Measurements from ENCODE around the gene HECW1. TPM values are rescaled to one million over a fixed set of nuclear protein-coding genes. Genes with fewer than 3 reads are reported as not detected.

HECW1 gene
- total RNA-seq, 1 experiment from 2014 or later = 2.7 TPM

GRCh38 chr7:43443381-43443780 lies 330.9 kb downstream of the HECW1 start:
- no peak overlapping the region for H3K4me3 ChIP-seq
- TF ChIP-seq, protein P1, sequence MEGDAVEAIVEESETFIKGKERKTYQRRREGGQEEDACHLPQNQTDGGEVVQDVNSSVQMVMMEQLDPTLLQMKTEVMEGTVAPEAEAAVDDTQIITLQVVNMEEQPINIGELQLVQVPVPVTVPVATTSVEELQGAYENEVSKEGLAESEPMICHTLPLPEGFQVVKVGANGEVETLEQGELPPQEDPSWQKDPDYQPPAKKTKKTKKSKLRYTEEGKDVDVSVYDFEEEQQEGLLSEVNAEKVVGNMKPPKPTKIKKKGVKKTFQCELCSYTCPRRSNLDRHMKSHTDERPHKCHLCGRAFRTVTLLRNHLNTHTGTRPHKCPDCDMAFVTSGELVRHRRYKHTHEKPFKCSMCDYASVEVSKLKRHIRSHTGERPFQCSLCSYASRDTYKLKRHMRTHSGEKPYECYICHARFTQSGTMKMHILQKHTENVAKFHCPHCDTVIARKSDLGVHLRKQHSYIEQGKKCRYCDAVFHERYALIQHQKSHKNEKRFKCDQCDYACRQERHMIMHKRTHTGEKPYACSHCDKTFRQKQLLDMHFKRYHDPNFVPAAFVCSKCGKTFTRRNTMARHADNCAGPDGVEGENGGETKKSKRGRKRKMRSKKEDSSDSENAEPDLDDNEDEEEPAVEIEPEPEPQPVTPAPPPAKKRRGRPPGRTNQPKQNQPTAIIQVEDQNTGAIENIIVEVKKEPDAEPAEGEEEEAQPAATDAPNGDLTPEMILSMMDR (conservative IDR thresholded peaks at IDR 0.05) = no peak
- TF ChIP-seq EZH2 (IDR thresholded peaks at IDR 0.05; ENCODE audit: low read depth) = no peak
- CTCF ChIA-PET = interaction anchor here (0.6 kb wide), 1 partner anchor 13 kb away, joined by 5 read pairs; no protein-coding TSS in a partner anchor
- H3K36me3 ChIP-seq (ENCODE audit: low read depth) = no peaks in the 10 kb centered on the region
- H3K79me2 ChIP-seq (ENCODE audit: low read depth) = no peaks in the 10 kb centered on the region
- POLR2A ChIA-PET (ENCODE audit: unreplicated experiment) = no interaction called here
- no peaks in the 10 kb centered on the region for H3K9me2 ChIP-seq (ENCODE audit: insufficient read depth)
- DNase-seq = no peak
- BruUV-seq (replicated peaks) = no TSS peak
- intact Hi-C loops (cut with micrococcal nuclease; ENCODE audit: unreplicated experiment) = loop anchor here (5.0 kb wide), 1 partner anchor 1501 kb away; no protein-coding TSS in a partner anchor
- H3K4me2 ChIP-seq = no peak overlapping the region
- no peaks in the 10 kb centered on the region for H3K9me3 ChIP-seq (ENCODE audit: insufficient read depth, low read depth)
- H3F3A ChIP-seq (ENCODE audit: insufficient read depth, low read depth) = no peaks in the 10 kb centered on the region
- no peaks in the 10 kb centered on the region for H4K20me1 ChIP-seq (ENCODE audit: insufficient read depth)
- H3K4me1 ChIP-seq (replicated peaks; ENCODE audit: insufficient read depth) = no peaks in the 10 kb centered on the region
- H3K27me3 ChIP-seq (ENCODE audit: insufficient read depth, low read depth) = peaks cover 60% of the 10 kb centered on the region
- H3K27ac ChIP-seq = no peak overlapping the region
- H2AFZ ChIP-seq = no peak overlapping the region

DNA sequence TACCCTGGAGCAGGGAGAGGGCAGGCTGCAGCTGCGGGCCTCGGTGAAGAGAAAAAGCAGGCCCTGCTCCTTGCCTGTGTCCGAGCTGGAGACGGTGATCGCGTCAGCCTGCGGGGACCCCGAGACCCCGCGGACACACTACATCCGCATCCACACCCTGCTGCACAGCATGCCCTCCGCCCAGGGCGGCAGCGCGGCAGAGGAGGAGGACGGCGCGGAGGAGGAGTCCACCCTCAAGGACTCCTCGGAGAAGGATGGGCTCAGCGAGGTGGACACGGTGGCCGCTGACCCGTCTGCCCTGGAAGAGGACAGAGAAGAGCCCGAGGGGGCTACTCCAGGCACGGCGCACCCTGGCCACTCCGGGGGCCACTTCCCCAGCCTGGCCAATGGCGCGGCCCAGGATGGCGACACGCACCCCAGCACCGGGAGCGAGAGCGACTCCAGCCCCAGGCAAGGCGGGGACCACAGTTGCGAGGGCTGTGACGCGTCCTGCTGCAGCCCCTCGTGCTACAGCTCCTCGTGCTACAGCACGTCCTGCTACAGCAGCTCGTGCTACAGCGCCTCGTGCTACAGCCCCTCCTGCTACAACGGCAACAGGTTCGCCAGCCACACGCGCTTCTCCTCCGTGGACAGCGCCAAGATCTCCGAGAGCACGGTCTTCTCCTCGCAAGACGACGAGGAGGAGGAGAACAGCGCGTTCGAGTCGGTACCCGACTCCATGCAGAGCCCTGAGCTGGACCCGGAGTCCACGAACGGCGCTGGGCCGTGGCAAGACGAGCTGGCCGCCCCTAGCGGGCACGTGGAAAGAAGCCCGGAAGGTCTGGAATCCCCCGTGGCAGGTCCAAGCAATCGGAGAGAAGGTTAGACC lies 332.5 kb downstream of the HECW1 start:
- peaks cover 76% of the 10 kb centered on the region for H3K27me3 ChIP-seq (ENCODE audit: insufficient read depth, low read depth)
- no peaks in the 10 kb centered on the region for H3K9me3 ChIP-seq (ENCODE audit: insufficient read depth, low read depth)
- no peaks in the 10 kb centered on the region for H3F3A ChIP-seq (ENCODE audit: insufficient read depth, low read depth)
- H3K27ac ChIP-seq = no peak overlapping the region
- H3K79me2 ChIP-seq (ENCODE audit: low read depth) = no peaks in the 10 kb centered on the region
- no peak for DNase-seq
- BruUV-seq (replicated peaks) = no TSS peak
- no peaks in the 10 kb centered on the region for H4K20me1 ChIP-seq (ENCODE audit: insufficient read depth)
- H3K4me3 ChIP-seq = no peak overlapping the region
- no peak overlapping the region for H3K4me2 ChIP-seq
- CTCF ChIA-PET = no interaction called here
- no peaks in the 10 kb centered on the region for H3K36me3 ChIP-seq (ENCODE audit: low read depth)
- no peak overlapping the region for H2AFZ ChIP-seq
- H3K4me1 ChIP-seq (replicated peaks; ENCODE audit: insufficient read depth) = no peaks in the 10 kb centered on the region
- H3K9me2 ChIP-seq (ENCODE audit: insufficient read depth) = no peaks in the 10 kb centered on the region
- intact Hi-C loops (cut with micrococcal nuclease; ENCODE audit: unreplicated experiment) = loop anchor here (5.0 kb wide), 1 partner anchor 1503 kb away; no protein-coding TSS in a partner anchor
- TF ChIP-seq, protein P1 (conservative IDR thresholded peaks at IDR 0.05) = no peak
- TF ChIP-seq EZH2 (IDR thresholded peaks at IDR 0.05; ENCODE audit: low read depth) = no peak
- POLR2A ChIA-PET (ENCODE audit: unreplicated experiment) = no interaction called here

GRCh38 chr7:43449577-43449976 lies 337.1 kb downstream of the HECW1 start:
- H3F3A ChIP-seq (ENCODE audit: insufficient read depth, low read depth) = no peaks in the 10 kb centered on the region
- BruUV-seq (replicated peaks) = no TSS peak
- ChIA-PET POLR2A (ENCODE audit: unreplicated experiment) (no interaction called here), CTCF (no interaction called here)
- TF ChIP-seq, protein P1 (conservative IDR thresholded peaks at IDR 0.05) = no peak
- TF ChIP-seq EZH2 (IDR thresholded peaks at IDR 0.05; ENCODE audit: low read depth) = no peak
- intact Hi-C loops (cut with micrococcal nuclease; ENCODE audit: unreplicated experiment) = no loop called here
- no peaks in the 10 kb centered on the region for H3K4me1 ChIP-seq (replicated peaks; ENCODE audit: insufficient read depth)
- no peak for DNase-seq
- no peak overlapping the region for H3K27ac ChIP-seq
- no peak overlapping the region for H3K4me2 ChIP-seq
- no peaks in the 10 kb centered on the region for H3K36me3 ChIP-seq (ENCODE audit: low read depth)
- H3K4me3 ChIP-seq = no peak overlapping the region
- no peaks in the 10 kb centered on the region for H4K20me1 ChIP-seq (ENCODE audit: insufficient read depth)
- H3K9me2 ChIP-seq (ENCODE audit: insufficient read depth) = no peaks in the 10 kb centered on the region
- H3K27me3 ChIP-seq (ENCODE audit: insufficient read depth, low read depth) = peaks cover 78% of the 10 kb centered on the region
- H2AFZ ChIP-seq = no peak overlapping the region
- no peaks in the 10 kb centered on the region for H3K79me2 ChIP-seq (ENCODE audit: low read depth)
- no peaks in the 10 kb centered on the region for H3K9me3 ChIP-seq (ENCODE audit: insufficient read depth, low read depth)

All from PC-9 (cell line).